Liver (tissue), 3 donors: ENCODE results near the gene TNFAIP3.

Experiments
- JUND ChIP-seq, 2 donors: IDR thresholded peaks; 2 replicates each; pipeline ENCODE4 v1.6.1; 2016; ENCODE audit warnings: antibody characterized with exemption in 2 of 2
- RXRA ChIP-seq, 2 donors: IDR thresholded peaks; 2 replicates each; pipeline ENCODE4 v1.6.1; 2017 to 2018; ENCODE audit warnings: antibody characterized with exemption in 2 of 2, mild to moderate bottlenecking in 1 of 2
- SP1 ChIP-seq: IDR thresholded peaks from 2 replicates; pipeline ENCODE4 v1.6.1; 2018; ENCODE audit warnings: antibody characterized with exemption, mild to moderate bottlenecking
- TAF1 ChIP-seq: conservative IDR thresholded peaks from 2 replicates; pipeline ENCODE4 v1.6.1; 2016; ENCODE audit warnings: antibody characterized with exemption, mild to moderate bottlenecking
- YY1 ChIP-seq: IDR thresholded peaks from 2 replicates; pipeline ENCODE4 v1.6.1; 2016; ENCODE audit warnings: antibody characterized with exemption, mild to moderate bottlenecking
- ZBTB33 ChIP-seq: IDR thresholded peaks from 2 replicates; pipeline ENCODE4 v1.6.1; 2016; ENCODE audit warnings: antibody characterized with exemption
- TF ChIP-seq, protein P1 (sequence below): fragments of 150-350 bp; IDR thresholded peaks from 2 replicates; pipeline ENCODE4 v1.5.1; 2017; ENCODE audit warnings: improper control_type of control experiment, low read depth, low read length; ENCODE audit not compliant: missing input control
- TF ChIP-seq, protein P2 (sequence below): IDR thresholded peaks from 2 replicates; pipeline ENCODE4 v1.6.1; 2016; ENCODE audit warnings: antibody characterized with exemption
- TF ChIP-seq, protein P3 (sequence below): IDR thresholded peaks from 2 replicates; pipeline ENCODE4 v1.6.1; 2016; ENCODE audit warnings: antibody characterized with exemption, mild to moderate bottlenecking
- donor health status: healthy.
- donor health status: healthy.

GRCh38 chr6:137848672-137849071 is 18.4 kb upstream of the TNFAIP3 start:
- no peak for TF ChIP-seq YY1
- TF ChIP-seq, protein P1, sequence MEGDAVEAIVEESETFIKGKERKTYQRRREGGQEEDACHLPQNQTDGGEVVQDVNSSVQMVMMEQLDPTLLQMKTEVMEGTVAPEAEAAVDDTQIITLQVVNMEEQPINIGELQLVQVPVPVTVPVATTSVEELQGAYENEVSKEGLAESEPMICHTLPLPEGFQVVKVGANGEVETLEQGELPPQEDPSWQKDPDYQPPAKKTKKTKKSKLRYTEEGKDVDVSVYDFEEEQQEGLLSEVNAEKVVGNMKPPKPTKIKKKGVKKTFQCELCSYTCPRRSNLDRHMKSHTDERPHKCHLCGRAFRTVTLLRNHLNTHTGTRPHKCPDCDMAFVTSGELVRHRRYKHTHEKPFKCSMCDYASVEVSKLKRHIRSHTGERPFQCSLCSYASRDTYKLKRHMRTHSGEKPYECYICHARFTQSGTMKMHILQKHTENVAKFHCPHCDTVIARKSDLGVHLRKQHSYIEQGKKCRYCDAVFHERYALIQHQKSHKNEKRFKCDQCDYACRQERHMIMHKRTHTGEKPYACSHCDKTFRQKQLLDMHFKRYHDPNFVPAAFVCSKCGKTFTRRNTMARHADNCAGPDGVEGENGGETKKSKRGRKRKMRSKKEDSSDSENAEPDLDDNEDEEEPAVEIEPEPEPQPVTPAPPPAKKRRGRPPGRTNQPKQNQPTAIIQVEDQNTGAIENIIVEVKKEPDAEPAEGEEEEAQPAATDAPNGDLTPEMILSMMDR, result no peak
- TF ChIP-seq ZBTB33, result no peak
- TF ChIP-seq, protein P2, sequence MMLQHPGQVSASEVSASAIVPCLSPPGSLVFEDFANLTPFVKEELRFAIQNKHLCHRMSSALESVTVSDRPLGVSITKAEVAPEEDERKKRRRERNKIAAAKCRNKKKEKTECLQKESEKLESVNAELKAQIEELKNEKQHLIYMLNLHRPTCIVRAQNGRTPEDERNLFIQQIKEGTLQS, result no peak
- TF ChIP-seq RXRA (IDR thresholded peaks at IDR 0.05), result no peak
- TF ChIP-seq TAF1, result no peak
- TF ChIP-seq, protein P3, sequence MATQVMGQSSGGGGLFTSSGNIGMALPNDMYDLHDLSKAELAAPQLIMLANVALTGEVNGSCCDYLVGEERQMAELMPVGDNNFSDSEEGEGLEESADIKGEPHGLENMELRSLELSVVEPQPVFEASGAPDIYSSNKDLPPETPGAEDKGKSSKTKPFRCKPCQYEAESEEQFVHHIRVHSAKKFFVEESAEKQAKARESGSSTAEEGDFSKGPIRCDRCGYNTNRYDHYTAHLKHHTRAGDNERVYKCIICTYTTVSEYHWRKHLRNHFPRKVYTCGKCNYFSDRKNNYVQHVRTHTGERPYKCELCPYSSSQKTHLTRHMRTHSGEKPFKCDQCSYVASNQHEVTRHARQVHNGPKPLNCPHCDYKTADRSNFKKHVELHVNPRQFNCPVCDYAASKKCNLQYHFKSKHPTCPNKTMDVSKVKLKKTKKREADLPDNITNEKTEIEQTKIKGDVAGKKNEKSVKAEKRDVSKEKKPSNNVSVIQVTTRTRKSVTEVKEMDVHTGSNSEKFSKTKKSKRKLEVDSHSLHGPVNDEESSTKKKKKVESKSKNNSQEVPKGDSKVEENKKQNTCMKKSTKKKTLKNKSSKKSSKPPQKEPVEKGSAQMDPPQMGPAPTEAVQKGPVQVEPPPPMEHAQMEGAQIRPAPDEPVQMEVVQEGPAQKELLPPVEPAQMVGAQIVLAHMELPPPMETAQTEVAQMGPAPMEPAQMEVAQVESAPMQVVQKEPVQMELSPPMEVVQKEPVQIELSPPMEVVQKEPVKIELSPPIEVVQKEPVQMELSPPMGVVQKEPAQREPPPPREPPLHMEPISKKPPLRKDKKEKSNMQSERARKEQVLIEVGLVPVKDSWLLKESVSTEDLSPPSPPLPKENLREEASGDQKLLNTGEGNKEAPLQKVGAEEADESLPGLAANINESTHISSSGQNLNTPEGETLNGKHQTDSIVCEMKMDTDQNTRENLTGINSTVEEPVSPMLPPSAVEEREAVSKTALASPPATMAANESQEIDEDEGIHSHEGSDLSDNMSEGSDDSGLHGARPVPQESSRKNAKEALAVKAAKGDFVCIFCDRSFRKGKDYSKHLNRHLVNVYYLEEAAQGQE, result peak; percentile 40
- no peak for TF ChIP-seq SP1
- no peak for TF ChIP-seq JUND (IDR thresholded peaks at IDR 0.05)
